ENCODE data around the gene AADACL2. TPM values are rescaled to one million over a fixed set of nuclear protein-coding genes. Genes with fewer than 3 reads are reported as not detected.

AADACL2 gene, protein sequence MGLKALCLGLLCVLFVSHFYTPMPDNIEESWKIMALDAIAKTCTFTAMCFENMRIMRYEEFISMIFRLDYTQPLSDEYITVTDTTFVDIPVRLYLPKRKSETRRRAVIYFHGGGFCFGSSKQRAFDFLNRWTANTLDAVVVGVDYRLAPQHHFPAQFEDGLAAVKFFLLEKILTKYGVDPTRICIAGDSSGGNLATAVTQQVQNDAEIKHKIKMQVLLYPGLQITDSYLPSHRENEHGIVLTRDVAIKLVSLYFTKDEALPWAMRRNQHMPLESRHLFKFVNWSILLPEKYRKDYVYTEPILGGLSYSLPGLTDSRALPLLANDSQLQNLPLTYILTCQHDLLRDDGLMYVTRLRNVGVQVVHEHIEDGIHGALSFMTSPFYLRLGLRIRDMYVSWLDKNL
- not detected for total RNA-seq

DNA sequence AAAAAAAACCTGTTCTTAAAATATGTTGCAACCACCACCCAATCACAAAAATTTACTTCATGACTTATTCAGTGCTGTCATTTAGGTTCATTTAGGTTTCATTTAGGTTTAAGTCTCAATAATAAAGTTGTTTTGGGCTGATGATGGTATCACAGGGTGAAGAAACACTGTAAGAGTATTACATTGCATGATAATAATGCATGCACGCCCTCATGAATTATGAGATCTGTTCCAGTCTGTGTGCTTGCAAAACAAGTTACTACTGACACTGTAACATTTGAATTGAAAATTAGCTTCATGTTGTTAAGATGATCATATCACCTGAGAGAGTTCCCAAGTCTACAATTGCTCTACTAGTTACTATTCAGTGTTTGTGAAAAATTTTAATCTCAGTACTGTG lies at the start of gene AADACL2:
AADACL2 (plus strand) TSS at position 315 of the 400 bp plus-strand sequence. CDS start 109 bp downstream, outside the sequence.
- Mint-ChIP-seq H3K27ac (no peak within 1 kb of the TSS), H3K4me1 (no peaks in the 10 kb centered on the region), H3K27me3 (peaks cover 8% of the 10 kb centered on the region), H3K4me3 (no peak within 1 kb of the TSS), H3K36me3 (no peaks in the 10 kb centered on the region), H3K9me3 (peaks cover 10% of the 10 kb centered on the region)
- no peak for DNase-seq

DNA sequence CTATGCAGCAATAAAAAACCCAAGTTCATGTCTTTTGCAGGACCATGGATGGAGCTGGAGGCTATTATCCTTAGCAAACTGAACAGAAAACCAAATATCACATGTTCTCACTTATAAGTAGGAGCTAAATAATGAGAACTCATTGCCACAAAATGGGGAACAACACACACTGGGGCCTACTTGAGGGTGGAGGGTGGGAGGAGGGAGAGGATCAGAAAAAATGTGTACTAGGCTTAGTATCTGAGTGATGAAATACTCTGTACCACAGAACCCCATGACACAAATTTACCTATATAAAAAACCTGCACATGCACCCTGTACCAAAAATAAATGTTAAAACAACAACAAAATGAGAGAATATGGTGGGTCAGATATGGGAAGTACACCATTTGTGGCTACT lies 49.6 kb upstream of the AADACL2 start:
- no peaks in the 10 kb centered on the region for H3K27me3 Mint-ChIP-seq
- no peak overlapping the region for H3K4me3 Mint-ChIP-seq
- no peaks in the 10 kb centered on the region for H3K4me1 Mint-ChIP-seq
- no peaks in the 10 kb centered on the region for H3K36me3 Mint-ChIP-seq
- H3K9me3 Mint-ChIP-seq = peaks cover 2% of the 10 kb centered on the region
- DNase-seq = no peak
- H3K27ac Mint-ChIP-seq = no peak overlapping the region

DNA sequence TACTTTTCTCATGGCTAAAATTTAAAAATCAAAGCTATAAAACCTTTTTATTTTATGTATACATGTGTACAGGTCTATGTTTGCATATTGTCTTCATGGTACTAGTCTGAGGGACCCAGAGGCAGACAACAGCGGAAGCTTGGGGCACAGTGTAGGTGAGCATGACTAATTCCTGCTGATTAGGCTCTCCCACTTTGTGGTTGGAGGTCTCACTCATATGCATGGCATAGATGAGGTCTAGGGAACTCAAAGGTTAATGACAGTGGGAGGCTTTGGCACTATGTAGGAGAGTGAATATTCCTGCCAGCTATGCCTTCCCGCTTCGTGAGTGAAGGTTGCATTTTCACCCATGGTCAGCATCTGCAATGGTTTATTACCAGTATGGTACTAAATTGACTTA lies 47.5 kb upstream of the AADACL2 start:
- Mint-ChIP-seq H3K27ac (no peak overlapping the region), H3K9me3 (peaks cover 1% of the 10 kb centered on the region), H3K36me3 (no peaks in the 10 kb centered on the region), H3K27me3 (no peaks in the 10 kb centered on the region), H3K4me3 (no peak overlapping the region), H3K4me1 (no peaks in the 10 kb centered on the region)
- DNase-seq = no peak

GRCh38 chr3:151687076-151687475 lies 46.7 kb upstream of the AADACL2 start:
- Mint-ChIP-seq H3K27me3 (no peaks in the 10 kb centered on the region), H3K4me1 (no peaks in the 10 kb centered on the region), H3K4me3 (no peak overlapping the region), H3K27ac (no peak overlapping the region), H3K36me3 (no peaks in the 10 kb centered on the region), H3K9me3 (no peaks in the 10 kb centered on the region)
- no peak for DNase-seq

DNA sequence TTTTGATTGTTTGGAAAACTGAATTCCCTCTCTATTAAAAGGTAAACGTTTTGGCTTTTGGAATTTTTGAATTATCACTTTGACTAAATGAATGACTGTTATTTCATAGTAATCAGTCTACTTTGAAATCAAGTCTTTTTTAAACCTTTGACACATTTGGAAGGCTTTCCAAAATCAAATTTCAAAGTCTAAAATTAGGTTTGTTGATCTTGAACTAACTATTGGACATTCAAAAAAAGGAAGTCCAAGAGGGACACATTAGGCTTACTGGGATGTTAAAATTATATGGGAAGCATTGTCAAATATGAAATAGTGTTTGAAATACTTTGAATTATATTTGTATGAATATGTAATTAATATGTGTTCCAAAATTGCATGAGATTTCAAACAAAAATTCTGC lies 45.2 kb upstream of the AADACL2 start:
- H3K27me3 Mint-ChIP-seq = no peaks in the 10 kb centered on the region
- no peaks in the 10 kb centered on the region for H3K9me3 Mint-ChIP-seq
- no peak overlapping the region for H3K27ac Mint-ChIP-seq
- no peak overlapping the region for H3K4me3 Mint-ChIP-seq
- DNase-seq = no peak
- H3K4me1 Mint-ChIP-seq = no peaks in the 10 kb centered on the region
- no peaks in the 10 kb centered on the region for H3K36me3 Mint-ChIP-seq

DNA sequence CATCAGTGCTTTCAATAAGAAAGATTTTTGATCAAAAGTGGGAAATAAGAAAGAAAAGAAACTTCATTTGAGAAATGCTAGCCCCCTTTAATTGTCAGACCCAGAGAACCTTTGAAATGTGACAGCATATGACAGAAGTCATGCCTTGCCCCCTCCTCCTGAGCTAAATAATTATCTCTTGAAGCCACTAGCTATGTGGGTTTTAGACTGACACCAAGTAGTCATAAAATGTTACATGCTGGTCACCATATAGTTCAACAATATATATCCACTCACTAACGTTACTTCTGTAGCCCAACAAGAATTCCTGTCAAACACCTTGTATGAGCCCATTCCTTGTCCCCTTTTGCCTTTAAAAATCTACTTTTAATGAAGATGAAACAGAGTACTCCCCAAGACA lies 43.1 kb upstream of the AADACL2 start:
- no peaks in the 10 kb centered on the region for H3K27me3 Mint-ChIP-seq
- H3K27ac Mint-ChIP-seq = no peak overlapping the region
- no peaks in the 10 kb centered on the region for H3K9me3 Mint-ChIP-seq
- no peak overlapping the region for H3K4me3 Mint-ChIP-seq
- DNase-seq = no peak
- H3K36me3 Mint-ChIP-seq = no peaks in the 10 kb centered on the region
- H3K4me1 Mint-ChIP-seq = no peaks in the 10 kb centered on the region

- DNase-seq = no peak
- H3K9me3 Mint-ChIP-seq = peaks cover 7% of the 10 kb centered on the region
- no peaks in the 10 kb centered on the region for H3K36me3 Mint-ChIP-seq
- H3K27ac Mint-ChIP-seq = no peak overlapping the region
- H3K27me3 Mint-ChIP-seq = no peaks in the 10 kb centered on the region
- H3K4me1 Mint-ChIP-seq = no peaks in the 10 kb centered on the region
- H3K4me3 Mint-ChIP-seq = no peak overlapping the region
Measured at GRCh38 chr3:151697496-151697895, 36.2 kb upstream of the AADACL2 start.

DNA sequence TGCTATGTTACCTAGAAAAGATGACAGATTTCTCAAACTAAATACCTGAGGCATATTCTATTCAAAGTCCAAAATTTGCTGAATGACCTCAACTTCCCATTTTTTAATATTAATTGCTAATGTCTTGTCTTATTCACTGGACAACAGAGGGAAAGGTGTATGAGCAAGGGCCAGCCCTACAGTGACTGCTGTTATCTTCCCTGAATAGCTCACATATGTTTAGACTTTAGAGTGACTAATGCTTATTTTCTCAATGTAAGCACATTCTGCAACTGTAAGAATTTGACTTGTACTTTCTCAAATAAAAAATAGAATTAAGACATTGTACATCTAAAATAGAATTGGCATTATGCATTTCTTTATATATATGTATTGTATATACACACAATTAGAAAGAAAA lies 26.5 kb upstream of the AADACL2 start:
- no peak for DNase-seq
- peaks cover 4% of the 10 kb centered on the region for H3K9me3 Mint-ChIP-seq
- no peaks in the 10 kb centered on the region for H3K36me3 Mint-ChIP-seq
- no peaks in the 10 kb centered on the region for H3K27me3 Mint-ChIP-seq
- H3K4me1 Mint-ChIP-seq = no peaks in the 10 kb centered on the region
- H3K27ac Mint-ChIP-seq = no peak overlapping the region
- H3K4me3 Mint-ChIP-seq = no peak overlapping the region

- Mint-ChIP-seq H3K4me3 (no peak overlapping the region), H3K27me3 (no peaks in the 10 kb centered on the region), H3K4me1 (no peaks in the 10 kb centered on the region), H3K27ac (no peak overlapping the region), H3K36me3 (no peaks in the 10 kb centered on the region), H3K9me3 (peaks cover 10% of the 10 kb centered on the region)
- DNase-seq = no peak
Measured at GRCh38 chr3:151708868-151709267, 24.9 kb upstream of the AADACL2 start.

DNA sequence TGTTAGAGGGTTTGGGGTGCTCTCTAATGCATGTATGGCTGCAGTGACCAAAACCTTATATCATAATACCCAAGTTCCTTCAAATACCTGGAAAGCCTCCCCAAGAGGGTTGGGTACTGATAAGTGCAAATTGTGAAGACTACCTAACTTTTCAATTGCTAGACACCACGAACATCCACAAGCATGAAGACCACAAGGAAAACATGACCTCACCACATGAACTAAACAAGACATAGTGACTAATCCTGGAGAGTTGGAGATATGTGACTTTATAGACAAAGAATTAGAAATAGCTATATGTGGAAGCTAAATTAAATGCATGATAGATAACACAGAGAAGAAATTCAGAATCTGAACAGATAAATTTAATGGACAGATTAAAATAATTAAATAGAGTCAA lies 23.9 kb upstream of the AADACL2 start:
- Mint-ChIP-seq H3K4me3 (no peak overlapping the region), H3K27ac (no peak overlapping the region), H3K4me1 (no peaks in the 10 kb centered on the region), H3K36me3 (no peaks in the 10 kb centered on the region), H3K27me3 (no peaks in the 10 kb centered on the region), H3K9me3 (peaks cover 10% of the 10 kb centered on the region)
- no peak for DNase-seq

DNA sequence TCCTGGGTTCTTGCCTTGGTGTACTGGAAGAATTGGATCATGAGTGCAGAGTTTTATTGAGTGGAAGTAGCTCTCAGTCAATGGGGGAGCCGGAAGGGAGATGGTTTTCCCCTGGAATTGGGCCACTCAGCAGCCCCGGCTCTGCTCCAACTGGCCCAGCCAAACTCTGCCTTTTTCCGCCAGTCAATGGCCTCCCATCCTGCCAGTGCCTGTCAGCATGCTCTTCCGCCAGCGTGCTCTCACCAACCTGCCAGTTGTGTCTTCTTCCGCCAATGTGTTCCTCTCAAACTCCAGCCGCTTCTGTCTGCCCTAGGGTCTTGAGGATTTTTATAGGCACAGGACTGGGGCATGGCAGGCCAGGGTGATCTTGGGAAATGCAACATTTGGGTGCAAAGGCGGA lies 12.4 kb upstream of the AADACL2 start:
- peaks cover 1% of the 10 kb centered on the region for H3K9me3 Mint-ChIP-seq
- H3K27me3 Mint-ChIP-seq = no peaks in the 10 kb centered on the region
- no peaks in the 10 kb centered on the region for H3K36me3 Mint-ChIP-seq
- H3K27ac Mint-ChIP-seq = no peak overlapping the region
- DNase-seq = no peak
- no peaks in the 10 kb centered on the region for H3K4me1 Mint-ChIP-seq
- no peak overlapping the region for H3K4me3 Mint-ChIP-seq

DNA sequence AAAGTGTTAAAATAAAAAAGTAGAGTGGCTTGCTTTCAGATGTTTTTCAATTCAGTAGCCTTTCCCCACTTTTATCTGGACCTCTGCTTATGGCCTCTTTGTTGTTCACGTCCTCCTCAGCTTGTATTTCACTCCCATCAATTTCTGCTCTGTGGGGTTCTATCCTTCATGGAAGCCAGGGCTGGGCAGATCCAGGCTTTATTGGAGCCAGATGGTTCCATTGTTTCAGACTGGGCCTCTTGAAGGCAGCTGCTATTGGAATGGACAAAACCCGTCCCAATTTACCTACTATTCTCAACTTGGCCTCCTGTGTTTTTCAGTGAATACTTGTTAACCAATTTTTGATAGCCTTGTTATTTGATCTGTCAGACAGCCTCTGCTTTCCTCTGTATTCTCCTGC lies 10.9 kb upstream of the AADACL2 start:
- H3K27ac Mint-ChIP-seq = no peak overlapping the region
- H3K36me3 Mint-ChIP-seq = no peaks in the 10 kb centered on the region
- no peaks in the 10 kb centered on the region for H3K4me1 Mint-ChIP-seq
- DNase-seq = no peak
- no peaks in the 10 kb centered on the region for H3K27me3 Mint-ChIP-seq
- H3K4me3 Mint-ChIP-seq = no peak overlapping the region
- H3K9me3 Mint-ChIP-seq = peaks cover 4% of the 10 kb centered on the region

GRCh38 chr3:151724576-151725562 lies 8.9 kb upstream of the AADACL2 start:
- no peak for DNase-seq
- no peaks in the 10 kb centered on the region for H3K36me3 Mint-ChIP-seq
- peaks cover 8% of the 10 kb centered on the region for H3K9me3 Mint-ChIP-seq
- no peak overlapping the region for H3K27ac Mint-ChIP-seq
- no peaks in the 10 kb centered on the region for H3K4me1 Mint-ChIP-seq
- peaks cover 5% of the 10 kb centered on the region for H3K27me3 Mint-ChIP-seq
- no peak overlapping the region for H3K4me3 Mint-ChIP-seq

- DNase-seq = no peak
- no peaks in the 10 kb centered on the region for H3K4me1 Mint-ChIP-seq
- H3K27ac Mint-ChIP-seq = no peak overlapping the region
- peaks cover 8% of the 10 kb centered on the region for H3K27me3 Mint-ChIP-seq
- H3K36me3 Mint-ChIP-seq = no peaks in the 10 kb centered on the region
- no peak overlapping the region for H3K4me3 Mint-ChIP-seq
- H3K9me3 Mint-ChIP-seq = peaks cover 8% of the 10 kb centered on the region
Measured at GRCh38 chr3:151726016-151726415, 7.7 kb upstream of the AADACL2 start.

DNA sequence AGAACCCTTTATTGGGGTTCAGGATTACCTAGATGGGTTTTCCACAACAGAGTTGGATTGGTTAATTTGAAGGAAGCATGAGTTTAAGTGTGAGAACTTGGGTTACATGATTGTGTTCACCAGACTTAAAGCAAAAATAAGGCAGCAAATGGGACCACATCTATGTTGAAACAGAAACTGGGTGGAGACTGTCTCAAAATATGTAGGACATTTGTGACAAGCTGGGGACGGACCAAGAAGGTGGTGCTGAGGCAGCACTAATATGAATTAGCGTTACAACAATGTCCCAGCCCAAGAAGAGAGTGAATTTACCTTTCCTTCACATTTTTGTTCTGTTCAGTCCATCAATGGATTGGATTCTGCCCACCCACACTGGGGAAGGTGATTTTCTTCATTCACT lies 866 bp upstream of the AADACL2 start:
- no peaks in the 10 kb centered on the region for H3K36me3 Mint-ChIP-seq
- H3K9me3 Mint-ChIP-seq = peaks cover 10% of the 10 kb centered on the region
- no peak overlapping the region for H3K27ac Mint-ChIP-seq
- H3K4me3 Mint-ChIP-seq = no peak overlapping the region
- H3K27me3 Mint-ChIP-seq = peaks cover 8% of the 10 kb centered on the region
- no peaks in the 10 kb centered on the region for H3K4me1 Mint-ChIP-seq
- DNase-seq = no peak

Data from activated naive CD8-positive, alpha-beta T cell treated with anti-CD3 and anti-CD28 coated beads for 36 hours (primary cell).